ENCODE data around the gene LDB3.

- TF ChIP-seq, protein P1, sequence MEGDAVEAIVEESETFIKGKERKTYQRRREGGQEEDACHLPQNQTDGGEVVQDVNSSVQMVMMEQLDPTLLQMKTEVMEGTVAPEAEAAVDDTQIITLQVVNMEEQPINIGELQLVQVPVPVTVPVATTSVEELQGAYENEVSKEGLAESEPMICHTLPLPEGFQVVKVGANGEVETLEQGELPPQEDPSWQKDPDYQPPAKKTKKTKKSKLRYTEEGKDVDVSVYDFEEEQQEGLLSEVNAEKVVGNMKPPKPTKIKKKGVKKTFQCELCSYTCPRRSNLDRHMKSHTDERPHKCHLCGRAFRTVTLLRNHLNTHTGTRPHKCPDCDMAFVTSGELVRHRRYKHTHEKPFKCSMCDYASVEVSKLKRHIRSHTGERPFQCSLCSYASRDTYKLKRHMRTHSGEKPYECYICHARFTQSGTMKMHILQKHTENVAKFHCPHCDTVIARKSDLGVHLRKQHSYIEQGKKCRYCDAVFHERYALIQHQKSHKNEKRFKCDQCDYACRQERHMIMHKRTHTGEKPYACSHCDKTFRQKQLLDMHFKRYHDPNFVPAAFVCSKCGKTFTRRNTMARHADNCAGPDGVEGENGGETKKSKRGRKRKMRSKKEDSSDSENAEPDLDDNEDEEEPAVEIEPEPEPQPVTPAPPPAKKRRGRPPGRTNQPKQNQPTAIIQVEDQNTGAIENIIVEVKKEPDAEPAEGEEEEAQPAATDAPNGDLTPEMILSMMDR (conservative IDR thresholded peaks at IDR 0.05; ENCODE audit: low read depth, low read length), result no peak
- TF ChIP-seq POLR2A (IDR thresholded peaks at IDR 0.05; ENCODE audit: low read depth, low read length) (no peak), MXI1 (IDR thresholded peaks at IDR 0.05; ENCODE audit: borderline replicate concordance, low read depth, low read length) (no peak), USF2 (IDR thresholded peaks at IDR 0.05; ENCODE audit: low read depth, low read length) (no peak), RCOR1 (IDR thresholded peaks at IDR 0.05; ENCODE audit: insufficient replicate concordance, low read length) (no peak), RFX5 (IDR thresholded peaks at IDR 0.05; ENCODE audit: low read depth, low read length) (no peak)
Measured at GRCh38 chr10:86630079-86630478, 38.2 kb upstream of the LDB3 start.

Data from IMR-90 (cell line).